Ishikawa (cell line): ENCODE data around the gene ELP5.

Source experiments
- EP300 ChIP-seq: IDR thresholded peaks from 2 replicates; pipeline ENCODE4 v1.6.1; 2012; ENCODE audit warnings: borderline replicate concordance
- FOXM1 ChIP-seq: IDR thresholded peaks from 2 replicates; pipeline ENCODE4 v1.6.1; 2012; ENCODE audit warnings: low read depth, borderline replicate concordance
- TAF1 ChIP-seq: IDR thresholded peaks from 2 replicates; pipeline ENCODE4 v1.6.1; 2012; ENCODE audit warnings: low read depth, mild to moderate bottlenecking
- YY1 ChIP-seq: IDR thresholded peaks from 2 replicates; pipeline ENCODE4 v1.6.1; 2012; ENCODE audit warnings: low read depth
- TF ChIP-seq, protein P1 (sequence below): IDR thresholded peaks from 2 replicates; pipeline ENCODE4 v1.6.1; 2012

DNA sequence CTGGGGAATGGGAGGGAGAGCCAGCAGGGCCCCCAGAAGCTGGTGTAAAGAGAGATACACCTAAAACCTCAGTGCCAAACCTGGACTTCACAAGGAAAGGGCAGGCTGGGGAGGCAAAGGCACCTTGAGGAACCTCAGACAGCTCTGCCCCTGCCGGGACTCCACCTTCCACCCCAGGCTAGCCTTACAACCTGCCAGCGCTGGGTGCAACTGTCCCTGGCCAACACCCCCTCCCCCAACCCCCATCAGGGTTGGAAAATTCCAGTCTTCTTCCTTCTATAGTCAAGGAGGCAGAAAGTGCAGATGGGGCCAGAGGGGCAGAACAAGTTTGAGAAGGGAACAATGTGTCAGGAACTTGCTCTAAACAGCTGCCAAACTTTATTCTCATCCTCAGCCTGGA is 40.2 kb downstream of the ELP5 start:
- TF ChIP-seq YY1 (no peak), EP300 (no peak), TAF1 (no peak), FOXM1 (no peak)
- TF ChIP-seq, protein P1, sequence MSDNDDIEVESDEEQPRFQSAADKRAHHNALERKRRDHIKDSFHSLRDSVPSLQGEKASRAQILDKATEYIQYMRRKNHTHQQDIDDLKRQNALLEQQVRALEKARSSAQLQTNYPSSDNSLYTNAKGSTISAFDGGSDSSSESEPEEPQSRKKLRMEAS: no peak
